SJCRH30 (cell line): ENCODE data around the gene LIPA. TPM values are rescaled to one million over a fixed set of nuclear protein-coding genes. Genes with fewer than 3 reads are reported as not detected.

Experiments
- DNase-seq, 2 experiments: peaks; one replicate each; pipeline ENCODE4 v3.0.0-alpha.2; 2015 to 2020
- H3K27ac ChIP-seq: fragments of 250-450 bp; sonication (Bioruptor Pico); 2 replicates; pipeline ENCODE4 v1.5.1; 2020; ENCODE audit warnings: mild to moderate bottlenecking, moderate library complexity
- H3K27me3 ChIP-seq: fragments of 250-450 bp; sonication (Bioruptor Pico); 2 replicates; pipeline ENCODE4 v1.5.1; 2020; ENCODE audit warnings: mild to moderate bottlenecking, moderate library complexity
- H3K36me3 ChIP-seq: fragments of 250-450 bp; sonication (Bioruptor Pico); 2 replicates; pipeline ENCODE4 v1.5.1; 2020; ENCODE audit warnings: mild to moderate bottlenecking, moderate library complexity
- H3K4me1 ChIP-seq: fragments of 250-450 bp; sonication (Bioruptor Pico); 2 replicates; pipeline ENCODE4 v1.5.1; 2020; ENCODE audit warnings: mild to moderate bottlenecking, moderate library complexity
- H3K4me3 ChIP-seq: fragments of 250-450 bp; sonication (Bioruptor Pico); 2 replicates; pipeline ENCODE4 v1.5.1; 2020; ENCODE audit warnings: mild to moderate bottlenecking, moderate library complexity
- H3K9me3 ChIP-seq: fragments of 250-450 bp; sonication (Bioruptor Pico); replicated peaks from 2 replicates; pipeline ENCODE4 v1.5.1; 2020; ENCODE audit warnings: mild to moderate bottlenecking, moderate library complexity
- total RNA-seq: library from RNA; depleted of rRNA; stranded (reverse); fragments of >200 nt; shearing (Covaris generic); gene quantifications from 2 replicates; pipeline ENCODE4 v1.2.3, GENCODE V29; 2014

LIPA gene
- total RNA-seq, 1 experiment from 2014 or later = 14.6 TPM

DNA sequence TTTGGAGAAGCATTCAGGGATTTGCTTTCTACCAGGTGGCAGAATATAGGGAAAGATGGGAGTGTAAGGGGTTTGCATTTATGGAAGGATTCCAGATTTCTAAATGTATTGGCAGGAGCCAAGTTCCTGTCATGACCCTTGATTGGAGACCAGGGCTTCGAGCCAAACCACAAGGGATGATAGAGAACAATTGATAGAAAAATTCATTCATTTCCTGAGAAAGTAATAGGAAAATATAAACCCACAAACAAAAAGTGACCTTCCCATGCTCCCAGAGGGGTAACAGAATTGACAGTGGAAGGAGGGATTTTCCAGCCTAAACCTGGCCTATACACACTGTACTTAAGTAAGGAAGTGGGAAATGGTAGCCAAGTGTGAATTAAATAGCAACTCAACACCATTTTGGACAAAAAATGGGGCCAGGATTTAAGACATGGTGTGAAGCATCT is 27.9 kb upstream of the LIPA start:
- DNase-seq = peak in 1 of 2 experiments; percentile 10
- Histone ChIP-seq H3K36me3 (no peaks in the 10 kb centered on the region), H3K27ac (no peak overlapping the region), H3K4me1 (peaks cover 22% of the 10 kb centered on the region), H3K27me3 (no peaks in the 10 kb centered on the region), H3K4me3 (no peak overlapping the region), H3K9me3 (no peaks in the 10 kb centered on the region)

DNA sequence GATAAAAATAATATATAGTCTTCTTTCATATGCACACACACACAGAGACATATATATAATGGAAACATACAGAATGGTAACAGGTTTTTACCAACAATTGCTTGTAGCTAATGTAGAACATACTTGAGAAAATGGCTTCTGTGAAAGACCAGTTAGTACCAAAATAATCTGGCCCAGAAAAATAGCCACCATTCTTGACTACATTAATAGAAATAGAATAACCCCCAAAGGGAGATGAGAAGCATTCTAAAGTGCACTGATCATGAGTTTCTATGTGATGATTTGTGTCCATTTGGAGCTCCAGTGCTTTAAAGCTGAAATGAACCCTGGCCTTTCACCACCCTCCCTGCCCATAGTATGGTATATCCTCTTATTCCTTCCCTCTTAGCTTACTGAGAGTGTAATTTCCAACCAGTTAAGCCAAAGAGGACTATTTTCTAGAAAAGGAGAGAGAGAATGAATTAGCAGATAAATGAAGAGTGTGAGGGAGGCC is 27.4 kb upstream of the LIPA start:
- no peak for DNase-seq
- no peaks in the 10 kb centered on the region for H3K27me3 ChIP-seq
- no peaks in the 10 kb centered on the region for H3K36me3 ChIP-seq
- H3K9me3 ChIP-seq = no peaks in the 10 kb centered on the region
- H3K27ac ChIP-seq = no peak overlapping the region
- no peak overlapping the region for H3K4me3 ChIP-seq
- H3K4me1 ChIP-seq = peaks cover 22% of the 10 kb centered on the region

DNA sequence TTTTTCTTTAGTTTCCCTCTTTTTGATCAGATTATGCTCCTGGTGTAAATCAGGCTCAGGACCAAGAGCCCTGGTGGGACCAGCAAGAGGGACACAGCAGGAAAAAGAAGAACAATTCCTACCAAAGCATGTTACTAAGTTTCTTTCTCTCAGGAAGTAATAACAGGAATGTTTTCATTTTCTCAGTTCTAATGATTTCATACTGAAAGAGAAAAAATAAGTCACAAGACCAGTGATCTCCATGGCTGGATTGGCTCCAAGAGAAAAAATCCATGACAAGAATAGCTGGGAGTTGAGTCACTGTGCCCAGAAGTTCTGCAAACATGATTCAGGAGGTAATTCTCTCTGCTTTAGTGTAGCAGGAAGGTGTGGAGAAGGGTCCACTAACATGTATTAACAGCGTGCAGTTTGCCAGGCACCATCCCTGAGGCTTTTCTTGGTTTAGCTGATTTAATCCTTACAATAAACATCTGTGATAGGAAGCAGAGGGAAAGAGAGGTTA is 26.5 kb upstream of the LIPA start:
- H3K27ac ChIP-seq = peak overlapping the region; percentile 60
- DNase-seq = peak; percentile 68 to 76
- H3K27me3 ChIP-seq = no peaks in the 10 kb centered on the region
- H3K4me1 ChIP-seq = peaks cover 21% of the 10 kb centered on the region
- no peaks in the 10 kb centered on the region for H3K9me3 ChIP-seq
- H3K36me3 ChIP-seq = no peaks in the 10 kb centered on the region
- H3K4me3 ChIP-seq = no peak overlapping the region

DNA sequence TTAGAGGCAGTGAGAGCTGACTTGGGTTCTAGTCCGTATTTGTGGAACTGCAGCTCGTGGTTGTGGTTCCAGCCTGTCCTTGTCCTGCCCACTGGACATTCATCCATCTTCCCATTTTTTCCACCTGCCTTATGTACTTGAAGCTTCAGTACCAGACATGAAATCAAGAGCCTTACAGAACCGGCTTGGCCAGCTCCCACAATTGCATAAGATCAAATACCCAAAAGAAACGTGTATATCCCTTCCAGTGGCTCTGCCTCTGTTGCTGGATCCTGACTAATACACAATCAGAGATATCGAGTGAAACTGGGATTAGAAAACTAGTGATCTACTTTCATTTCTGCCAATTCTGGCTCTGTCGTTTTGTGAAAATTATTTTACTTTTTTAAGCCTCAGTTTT is 23.8 kb upstream of the LIPA start:
- H3K4me3 ChIP-seq = no peak overlapping the region
- no peaks in the 10 kb centered on the region for H3K9me3 ChIP-seq
- DNase-seq = no peak
- H3K27ac ChIP-seq = no peak overlapping the region
- H3K36me3 ChIP-seq = no peaks in the 10 kb centered on the region
- H3K4me1 ChIP-seq = peaks cover 16% of the 10 kb centered on the region
- H3K27me3 ChIP-seq = no peaks in the 10 kb centered on the region

DNA sequence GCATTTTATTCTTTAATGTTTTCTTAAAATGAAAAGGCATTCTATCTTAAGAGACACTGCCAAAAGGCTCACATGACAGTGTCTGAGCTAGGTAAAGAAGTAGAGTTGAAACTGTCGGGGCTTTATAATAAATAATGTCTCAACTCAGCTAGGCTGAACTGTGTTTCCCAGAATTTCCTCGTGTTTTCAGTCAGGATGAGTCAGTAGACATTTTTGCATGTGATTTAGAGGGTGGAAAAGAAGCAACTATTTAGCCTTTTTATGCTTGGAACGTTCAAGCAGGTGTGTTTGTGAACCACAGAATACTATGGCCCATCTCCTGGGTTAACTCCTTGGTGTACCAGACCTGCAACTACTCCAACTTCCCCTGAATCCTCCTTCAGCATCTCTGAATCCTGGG is 23.4 kb upstream of the LIPA start:
- DNase-seq = no peak
- H3K9me3 ChIP-seq = no peaks in the 10 kb centered on the region
- no peak overlapping the region for H3K27ac ChIP-seq
- no peaks in the 10 kb centered on the region for H3K36me3 ChIP-seq
- no peak overlapping the region for H3K4me3 ChIP-seq
- peaks cover 16% of the 10 kb centered on the region for H3K4me1 ChIP-seq
- H3K27me3 ChIP-seq = no peaks in the 10 kb centered on the region

GRCh38 chr10:89273680-89274079 is 22.1 kb upstream of the LIPA start:
- Histone ChIP-seq H3K4me3 (no peak overlapping the region), H3K4me1 (peaks cover 5% of the 10 kb centered on the region; the same call in 1 of the 2 replicates), H3K9me3 (no peaks in the 10 kb centered on the region), H3K36me3 (no peaks in the 10 kb centered on the region), H3K27ac (no peak overlapping the region), H3K27me3 (no peaks in the 10 kb centered on the region)
- DNase-seq = no peak

DNA sequence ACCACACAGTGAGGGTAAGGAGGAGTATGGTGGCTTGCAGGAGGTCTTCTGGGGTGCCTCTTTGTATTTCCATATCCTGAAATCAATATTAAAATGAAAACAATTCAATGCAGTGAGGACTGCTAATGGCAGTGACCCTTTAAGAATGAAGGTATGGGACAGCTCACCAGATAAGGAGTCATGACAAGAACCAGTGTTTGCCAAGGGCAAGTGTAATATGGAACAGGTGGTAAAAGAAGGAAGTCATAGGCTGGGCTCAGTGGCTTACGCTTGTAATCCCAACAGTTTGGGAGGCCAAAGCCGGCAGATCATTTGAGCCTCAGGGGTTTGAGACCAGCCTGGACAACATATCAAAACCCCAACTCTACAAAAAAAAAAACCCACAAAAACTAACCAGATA is 20.0 kb upstream of the LIPA start:
- Histone ChIP-seq H3K9me3 (no peaks in the 10 kb centered on the region), H3K27ac (no peak overlapping the region), H3K4me1 (no peaks in the 10 kb centered on the region), H3K27me3 (no peaks in the 10 kb centered on the region), H3K36me3 (no peaks in the 10 kb centered on the region), H3K4me3 (no peak overlapping the region)
- DNase-seq = no peak

DNA sequence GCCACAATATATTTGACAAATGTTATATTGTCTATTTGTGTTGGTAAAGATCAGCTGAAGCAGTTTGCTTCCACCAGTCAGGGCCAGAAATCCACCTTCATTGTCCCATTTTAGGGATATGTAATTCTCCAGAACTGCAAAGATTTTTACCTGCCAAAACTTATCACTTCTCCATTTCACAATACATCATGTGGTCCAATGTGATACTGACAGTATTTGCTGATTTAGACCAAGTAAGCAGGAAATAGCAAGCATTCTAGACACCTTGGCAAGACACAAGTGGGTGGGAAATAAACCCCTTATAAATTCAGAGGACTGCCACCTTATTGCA is 18.5 kb upstream of the LIPA start:
- Histone ChIP-seq H3K27ac (no peak overlapping the region), H3K9me3 (no peaks in the 10 kb centered on the region), H3K36me3 (no peaks in the 10 kb centered on the region), H3K27me3 (no peaks in the 10 kb centered on the region), H3K4me3 (no peak overlapping the region), H3K4me1 (no peaks in the 10 kb centered on the region)
- no peak for DNase-seq

DNA sequence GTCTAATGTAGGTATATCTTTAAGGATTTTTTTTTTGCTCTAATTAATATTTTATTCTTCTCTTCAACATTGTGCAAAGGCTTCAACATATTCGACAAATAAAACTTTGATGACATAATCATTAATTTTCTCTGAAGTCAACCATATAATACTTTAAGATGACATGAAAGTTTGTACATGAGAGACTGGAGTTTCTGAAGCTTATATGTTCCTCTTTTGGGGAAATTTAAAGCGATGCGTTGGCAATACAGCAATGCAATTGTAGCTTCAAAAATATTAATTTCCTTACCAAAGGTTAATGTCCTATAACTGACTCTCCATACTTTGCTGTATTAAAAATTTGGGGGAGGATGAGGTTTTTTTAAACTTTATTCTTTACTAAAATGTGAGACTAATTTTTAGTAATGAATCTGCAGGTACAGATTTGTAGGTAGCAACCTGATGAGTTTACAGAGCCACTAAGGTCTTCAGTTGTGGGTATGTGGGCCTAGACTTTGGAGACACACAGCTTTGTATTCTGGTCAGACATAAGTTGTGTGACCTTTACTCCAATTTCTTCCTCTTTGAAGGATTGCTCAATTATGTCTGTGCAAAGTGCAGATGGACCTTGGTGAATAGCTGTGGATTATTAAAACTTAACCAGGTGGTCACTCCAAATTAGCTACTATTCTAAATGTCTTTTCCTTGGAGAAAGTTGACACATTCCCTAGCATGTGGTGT is 18.0 kb upstream of the LIPA start:
- no peaks in the 10 kb centered on the region for H3K27me3 ChIP-seq
- no peaks in the 10 kb centered on the region for H3K9me3 ChIP-seq
- no peaks in the 10 kb centered on the region for H3K4me1 ChIP-seq
- no peak overlapping the region for H3K27ac ChIP-seq
- H3K4me3 ChIP-seq = no peak overlapping the region
- DNase-seq = no peak
- H3K36me3 ChIP-seq = no peaks in the 10 kb centered on the region

- DNase-seq = no peak
- Histone ChIP-seq H3K9me3 (no peaks in the 10 kb centered on the region), H3K4me3 (no peak overlapping the region), H3K27me3 (no peaks in the 10 kb centered on the region), H3K36me3 (no peaks in the 10 kb centered on the region), H3K4me1 (no peaks in the 10 kb centered on the region), H3K27ac (no peak overlapping the region)
These were observed 15.3 kb upstream of the LIPA start for GRCh38 chr10:89266721-89267453.

DNA sequence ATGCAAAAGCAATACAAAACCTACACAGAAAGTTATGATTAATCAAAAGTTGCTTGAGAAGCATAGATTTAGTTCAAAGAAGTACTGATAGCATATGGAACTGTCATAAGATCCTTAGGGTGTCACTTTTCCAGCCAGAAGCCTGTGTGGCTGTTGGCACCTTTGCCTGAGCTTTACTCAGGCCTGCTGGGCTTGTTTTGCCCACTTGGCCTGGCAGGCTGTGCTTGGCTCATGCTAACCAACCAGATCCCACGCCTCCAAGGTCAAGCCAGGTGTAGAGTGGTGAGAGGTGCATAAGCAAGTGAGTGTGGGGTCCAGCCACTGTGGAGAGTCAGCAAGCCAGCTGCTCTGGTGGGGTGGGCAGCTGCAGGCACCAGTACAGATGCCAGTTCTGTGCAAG is 12.0 kb upstream of the LIPA start:
- H3K9me3 ChIP-seq = no peaks in the 10 kb centered on the region
- no peaks in the 10 kb centered on the region for H3K27me3 ChIP-seq
- H3K36me3 ChIP-seq = no peaks in the 10 kb centered on the region
- no peaks in the 10 kb centered on the region for H3K4me1 ChIP-seq
- no peak overlapping the region for H3K4me3 ChIP-seq
- no peak overlapping the region for H3K27ac ChIP-seq
- DNase-seq = no peak

DNA sequence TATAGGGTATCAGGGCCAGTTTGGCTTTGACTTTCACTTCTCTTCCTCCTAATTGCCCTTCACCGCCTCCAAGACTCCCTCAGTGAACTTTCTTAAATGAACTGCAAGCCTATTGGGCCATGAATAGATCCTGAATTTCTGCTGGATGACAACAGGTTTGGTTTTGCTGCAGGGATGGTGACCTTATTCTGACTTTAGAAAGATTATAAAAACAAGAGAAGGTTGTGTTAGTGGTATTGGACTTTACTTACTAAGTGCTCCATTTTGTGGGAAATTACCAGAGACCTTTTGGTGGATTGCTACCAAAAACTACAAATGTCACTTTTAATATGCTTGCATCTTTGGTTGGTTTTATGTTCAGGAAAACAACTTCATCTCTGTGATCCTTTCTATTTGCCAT is 11.5 kb upstream of the LIPA start:
- no peaks in the 10 kb centered on the region for H3K36me3 ChIP-seq
- H3K27me3 ChIP-seq = no peaks in the 10 kb centered on the region
- H3K9me3 ChIP-seq = no peaks in the 10 kb centered on the region
- no peak for DNase-seq
- no peak overlapping the region for H3K4me3 ChIP-seq
- no peaks in the 10 kb centered on the region for H3K4me1 ChIP-seq
- H3K27ac ChIP-seq = no peak overlapping the region

- no peak overlapping the region for H3K27ac ChIP-seq
- no peaks in the 10 kb centered on the region for H3K9me3 ChIP-seq
- H3K36me3 ChIP-seq = no peaks in the 10 kb centered on the region
- no peak overlapping the region for H3K4me3 ChIP-seq
- H3K4me1 ChIP-seq = no peaks in the 10 kb centered on the region
- H3K27me3 ChIP-seq = no peaks in the 10 kb centered on the region
- no peak for DNase-seq
These were observed 10.8 kb upstream of the LIPA start for GRCh38 chr10:89262086-89263051.

- no peaks in the 10 kb centered on the region for H3K9me3 ChIP-seq
- H3K4me1 ChIP-seq = no peaks in the 10 kb centered on the region
- H3K27ac ChIP-seq = no peak overlapping the region
- H3K4me3 ChIP-seq = no peak overlapping the region
- DNase-seq = no peak
- no peaks in the 10 kb centered on the region for H3K27me3 ChIP-seq
- no peaks in the 10 kb centered on the region for H3K36me3 ChIP-seq
These were observed 7.3 kb upstream of the LIPA start for GRCh38 chr10:89258881-89259280.

GRCh38 chr10:89257581-89257980 is 6.0 kb upstream of the LIPA start:
- H3K27ac ChIP-seq = no peak overlapping the region
- no peak for DNase-seq
- H3K4me1 ChIP-seq = no peaks in the 10 kb centered on the region
- H3K27me3 ChIP-seq = no peaks in the 10 kb centered on the region
- H3K36me3 ChIP-seq = no peaks in the 10 kb centered on the region
- no peak overlapping the region for H3K4me3 ChIP-seq
- no peaks in the 10 kb centered on the region for H3K9me3 ChIP-seq
